Kidney glomerular epithelial cell (primary cell): ENCODE results near the gene ASRGL1.

Source experiments
- DNase-seq: peaks from one replicate; lab custom pipeline; 2025; lab: John Stamatoyannopoulos, UW

ASRGL1 gene

DNA sequence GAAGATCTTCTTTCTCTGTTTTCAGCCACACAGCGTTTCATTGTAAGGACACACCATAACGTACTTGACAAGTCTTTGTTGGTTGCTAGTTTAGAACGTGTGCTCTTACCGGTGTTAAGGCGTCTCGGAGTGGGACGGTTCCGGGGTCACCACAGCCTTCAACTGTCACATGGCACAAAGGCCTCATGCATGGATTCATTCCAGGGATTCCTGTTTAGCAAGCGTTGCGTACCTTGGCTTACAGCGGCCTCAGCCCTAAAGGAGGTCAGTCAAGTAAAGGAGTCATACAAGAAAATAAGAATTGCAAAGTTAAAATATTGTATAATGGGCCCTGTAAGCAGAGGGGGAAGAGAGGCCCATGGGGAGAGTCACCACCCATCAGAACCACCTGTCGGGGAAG, 79.3 kb downstream of the ASRGL1 start:
- no peak for DNase-seq

DNA sequence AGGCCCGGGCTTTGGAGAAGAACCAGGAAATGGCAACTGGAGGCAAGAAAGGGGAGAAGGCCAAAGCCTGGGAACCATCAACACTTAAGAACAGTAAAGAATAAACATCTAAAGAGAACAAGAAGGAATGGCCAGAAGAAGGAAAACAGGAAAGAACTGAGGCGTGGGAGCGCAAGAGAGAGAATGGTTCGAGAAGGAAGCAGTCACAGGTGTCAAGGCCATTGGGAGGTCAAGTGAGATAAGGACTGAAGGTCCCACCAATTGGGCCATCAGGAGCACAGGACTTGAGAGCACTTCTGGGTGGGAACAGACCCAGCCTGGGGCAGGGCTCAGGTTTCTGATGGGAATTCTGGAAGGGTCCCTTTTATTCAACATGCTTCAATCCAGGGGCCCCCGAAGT, 80.9 kb downstream of the ASRGL1 start:
- DNase-seq: no peak

DNA sequence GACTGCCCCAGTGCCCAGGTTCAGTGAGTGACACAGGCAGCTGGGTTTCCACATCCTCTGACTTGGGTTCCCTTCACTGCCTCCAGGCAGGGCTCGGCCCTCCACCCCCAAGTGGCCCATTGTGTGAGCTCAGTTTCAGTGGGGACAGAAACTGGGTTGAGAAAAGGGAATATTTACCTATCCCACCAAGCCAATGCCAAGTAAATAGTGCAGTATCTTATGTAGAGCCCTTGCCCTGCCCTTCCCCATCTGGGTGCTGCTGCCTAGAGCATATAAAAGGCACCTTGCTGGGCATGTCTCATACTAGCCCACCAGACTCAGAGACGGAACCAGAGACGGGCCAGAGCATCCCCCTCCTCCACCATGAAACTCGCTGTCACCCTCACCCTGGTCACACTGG, 81.5 kb downstream of the ASRGL1 start, which contains the start of gene SCGB1A1:
TSS of gene SCGB1A1 (plus strand) at position 301 of the 400 bp plus-strand sequence. CDS start at position 364, 63 bp downstream.
- no peak for DNase-seq

DNA sequence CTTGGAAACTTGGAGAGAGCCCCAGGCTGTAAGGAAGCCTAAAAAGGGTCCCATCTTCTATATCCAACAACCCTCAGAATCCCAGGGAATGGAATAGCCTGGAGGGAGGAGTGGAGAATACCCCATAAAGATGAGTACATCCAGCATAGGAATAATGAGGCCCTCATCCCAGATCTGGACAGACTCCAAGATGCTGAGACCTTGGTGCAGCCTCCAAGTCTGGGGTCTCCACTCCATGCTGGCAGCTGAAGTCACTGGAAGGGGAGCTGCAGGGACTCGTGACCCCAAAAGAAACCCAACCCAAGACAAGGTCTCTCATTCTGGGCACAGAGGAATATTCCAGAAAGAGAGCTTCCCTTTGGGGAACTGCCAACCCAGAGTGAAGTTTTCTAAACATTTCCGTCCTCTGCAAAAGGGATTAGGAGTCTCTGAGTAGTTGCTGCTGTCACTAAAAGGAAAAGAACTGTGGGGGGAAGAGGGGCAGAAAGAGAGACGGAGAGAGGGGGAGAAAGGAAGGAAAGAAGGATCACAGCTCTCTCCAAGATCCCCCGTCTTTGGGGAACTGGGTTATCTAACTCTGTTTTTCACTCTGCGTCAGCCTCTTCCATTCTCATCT, 82.2 kb downstream of the ASRGL1 start:
- no peak for DNase-seq

DNA sequence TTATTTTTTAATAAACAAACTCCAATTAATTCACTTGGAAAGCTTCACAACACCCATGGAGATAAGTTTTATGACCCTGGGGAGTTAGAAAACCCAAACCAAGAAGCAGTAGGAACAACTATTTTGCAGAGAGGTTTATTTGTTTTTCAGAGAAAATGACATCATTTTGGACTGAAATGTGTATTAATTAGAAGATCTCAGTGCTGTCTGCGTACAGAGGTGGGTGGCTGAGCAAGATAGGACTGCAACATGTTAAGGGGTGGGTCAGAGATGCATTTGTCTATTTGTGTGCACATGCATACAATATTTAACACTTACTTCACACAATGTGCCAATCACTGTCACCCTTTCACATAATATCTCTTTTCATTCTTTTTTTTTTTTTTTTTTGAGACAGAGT, 82.7 kb downstream of the ASRGL1 start:
- DNase-seq: no peak

DNA sequence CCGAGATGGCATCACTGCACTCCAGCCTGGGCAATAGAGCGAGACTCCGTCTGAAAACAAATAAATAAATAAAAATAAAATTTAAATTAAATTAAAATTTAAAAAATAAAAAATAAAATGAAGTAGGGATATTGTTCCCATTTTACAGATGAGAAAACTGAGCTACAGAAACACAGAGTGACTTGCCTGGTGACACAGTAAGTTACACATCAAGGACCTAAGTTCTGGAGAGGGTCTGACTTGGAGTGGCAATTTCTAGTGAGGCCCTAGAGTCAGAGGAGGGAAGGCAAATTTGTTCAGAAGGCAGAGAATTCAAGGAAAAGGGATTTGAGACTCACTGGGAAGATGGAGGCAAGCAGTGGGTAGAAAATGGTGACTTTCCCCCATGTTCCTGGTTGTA, 83.6 kb downstream of the ASRGL1 start:
- DNase-seq: no peak

DNA sequence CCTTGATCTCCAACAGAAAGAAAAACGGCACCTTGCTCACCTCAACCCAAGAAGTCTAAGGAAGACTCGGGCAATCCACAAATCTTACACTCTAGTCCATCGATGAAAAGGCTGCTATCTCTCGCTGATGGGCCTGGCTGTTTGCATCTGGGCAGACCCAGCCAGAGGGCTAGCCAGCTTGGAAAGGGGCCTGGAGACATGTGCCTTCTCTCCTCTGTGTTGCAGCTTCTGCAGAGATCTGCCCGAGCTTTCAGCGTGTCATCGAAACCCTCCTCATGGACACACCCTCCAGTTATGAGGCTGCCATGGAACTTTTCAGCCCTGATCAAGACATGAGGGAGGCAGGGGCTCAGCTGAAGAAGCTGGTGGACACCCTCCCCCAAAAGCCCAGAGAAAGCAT, 84.7 kb downstream of the ASRGL1 start:
- DNase-seq: no peak

DNA sequence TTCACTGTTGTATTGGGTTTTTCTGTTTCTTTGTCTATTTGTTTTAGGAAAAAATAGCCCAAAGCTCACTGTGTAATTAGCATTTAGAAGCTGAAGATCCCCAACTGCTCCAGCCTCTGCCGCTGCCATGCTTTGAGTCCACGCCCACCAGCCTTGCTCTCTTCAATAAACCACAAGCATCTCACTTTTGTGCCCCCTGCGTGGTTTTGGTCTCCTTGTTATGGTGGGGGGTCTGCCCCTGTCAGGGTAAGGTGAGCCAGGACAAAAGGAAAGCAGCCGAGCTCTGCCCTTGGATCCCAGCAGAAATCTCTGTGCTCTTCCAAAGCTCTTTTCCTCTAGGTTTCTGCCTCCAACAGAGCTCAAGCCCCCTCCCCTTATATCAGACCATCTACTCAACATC, 85.8 kb downstream of the ASRGL1 start:
- DNase-seq: no peak

DNA sequence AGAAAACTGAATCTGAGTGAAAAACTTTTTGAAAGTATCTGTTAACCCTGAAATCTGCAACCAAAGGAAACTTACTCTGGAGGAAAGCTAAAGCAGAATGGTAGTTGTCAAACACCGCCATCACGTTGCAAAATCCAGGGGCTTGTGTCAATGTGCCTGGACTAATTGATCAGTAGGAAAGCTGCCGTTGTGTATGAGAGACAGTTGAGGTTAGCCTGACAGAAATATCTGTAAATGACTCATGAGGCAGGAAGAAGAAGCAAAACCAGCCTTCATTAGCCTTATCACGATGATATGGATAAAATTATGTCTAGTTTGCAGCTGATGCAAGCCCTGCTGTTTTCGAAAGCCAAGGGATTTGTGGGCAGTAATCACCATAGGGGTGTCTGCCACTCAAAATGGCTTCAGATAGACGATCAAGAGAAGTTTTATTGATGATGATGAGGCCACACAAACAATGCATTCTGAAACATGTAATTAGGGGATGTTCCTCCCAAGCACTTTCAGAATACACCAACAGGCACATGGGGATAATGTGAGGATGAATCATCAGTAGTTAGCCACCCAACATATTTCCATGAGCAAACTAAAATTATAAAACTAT, 90.5 kb downstream of the ASRGL1 start:
- DNase-seq: peak; percentile 38

DNA sequence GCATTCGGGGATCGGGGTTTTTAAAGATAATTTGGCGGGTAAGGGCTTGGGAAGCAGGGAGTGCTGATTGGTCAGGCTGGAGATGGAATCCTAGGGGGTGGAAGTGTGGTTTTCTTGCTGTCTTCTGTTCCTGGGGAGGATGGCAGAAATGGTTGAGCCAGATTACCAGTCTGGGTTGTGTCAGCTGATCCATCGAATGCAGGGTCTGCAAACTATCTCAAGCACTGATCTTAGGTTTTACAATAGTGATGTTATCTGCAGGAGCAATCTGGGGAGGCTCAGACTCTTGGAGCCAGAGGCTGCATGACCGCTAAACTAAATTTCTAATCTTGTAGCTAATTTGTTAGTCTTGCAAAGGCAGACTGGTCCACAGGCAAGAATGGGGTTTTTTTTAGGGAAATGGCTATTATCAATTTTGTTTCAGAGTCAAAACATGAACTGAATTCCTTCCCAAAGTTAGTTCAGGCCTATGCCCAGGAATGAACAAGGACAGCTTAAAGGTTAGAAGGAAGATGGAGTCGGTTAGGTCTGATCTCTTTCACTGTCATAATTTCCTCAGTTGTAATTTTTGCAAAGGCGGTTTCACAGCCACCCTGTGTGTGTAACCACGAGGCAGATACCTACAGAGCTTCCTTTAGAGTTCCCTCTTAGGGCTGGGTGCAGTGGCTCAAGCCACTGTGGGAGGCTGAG, 91.8 kb downstream of the ASRGL1 start:
- no peak for DNase-seq

DNA sequence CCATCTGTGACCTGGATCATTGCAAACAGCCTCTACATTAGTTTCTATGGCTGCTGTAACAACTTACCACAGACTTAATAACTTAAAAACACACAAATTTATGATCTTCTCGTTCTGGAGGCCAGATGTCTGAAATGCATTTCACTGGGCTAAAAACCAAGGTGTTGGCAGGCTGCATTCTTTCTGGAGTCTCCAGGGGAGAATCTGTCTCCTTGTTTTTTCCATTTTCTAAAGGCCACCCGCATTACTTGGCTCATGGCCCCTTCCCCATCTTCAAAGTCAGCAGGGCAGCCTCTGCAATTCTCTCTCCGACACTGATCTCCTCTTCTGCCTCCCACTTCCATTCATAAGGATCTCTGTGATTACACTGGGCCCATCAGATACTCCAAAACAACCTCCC, 93.2 kb downstream of the ASRGL1 start:
- DNase-seq: no peak

DNA sequence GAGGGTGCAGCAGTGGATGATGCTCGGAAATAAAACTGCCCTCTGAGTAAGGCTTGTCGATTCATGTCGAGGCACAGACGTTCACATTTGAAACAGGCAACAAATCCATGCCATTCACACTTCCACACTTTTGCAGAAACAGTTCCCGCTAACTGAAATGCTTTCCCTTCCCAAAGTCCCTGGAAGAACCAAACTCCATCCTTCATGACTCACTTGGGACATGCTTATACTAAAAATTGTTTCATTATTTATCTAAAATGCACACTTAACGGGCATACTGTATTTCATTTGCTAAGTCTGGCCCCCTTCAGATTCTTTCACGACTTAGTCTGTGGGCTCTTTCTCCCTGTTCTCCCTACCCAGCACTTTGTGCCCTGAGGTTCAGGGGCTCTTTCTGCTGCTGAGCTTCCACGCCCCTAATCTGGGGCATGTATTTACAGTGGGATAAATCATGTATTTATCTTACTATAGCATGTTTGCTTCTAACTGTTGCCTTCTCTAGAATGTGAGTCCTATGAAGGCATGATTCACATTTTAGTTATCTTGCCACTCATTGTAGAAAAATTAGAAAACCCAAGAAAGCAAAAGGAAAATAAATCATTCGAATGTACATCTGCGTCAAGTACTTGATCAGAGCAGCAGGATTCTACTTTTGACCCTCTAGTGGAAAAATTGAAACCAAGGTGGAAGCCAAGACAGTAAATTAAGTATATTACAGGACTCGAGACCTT, 94.1 kb downstream of the ASRGL1 start:
- DNase-seq: peak; percentile 76

DNA sequence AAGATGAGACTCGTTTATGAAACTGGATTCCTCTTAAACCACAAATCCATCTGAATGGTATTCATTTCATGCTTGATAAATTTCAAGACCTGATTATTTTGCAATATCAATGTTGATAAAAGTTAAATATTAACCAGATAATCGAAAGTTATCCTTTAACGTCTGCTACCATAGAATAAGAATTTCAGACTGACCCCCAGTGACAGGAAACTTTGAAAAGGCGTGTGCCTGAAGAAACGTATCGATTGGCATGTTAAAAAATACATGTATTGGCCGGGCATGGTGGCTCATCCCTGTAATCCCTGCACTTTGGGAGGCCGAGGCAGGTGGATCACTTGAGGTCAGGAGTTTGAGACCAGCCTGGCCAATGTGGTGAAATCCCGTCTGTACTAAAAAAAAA, 95.4 kb downstream of the ASRGL1 start:
- DNase-seq: peak; percentile 74

DNA sequence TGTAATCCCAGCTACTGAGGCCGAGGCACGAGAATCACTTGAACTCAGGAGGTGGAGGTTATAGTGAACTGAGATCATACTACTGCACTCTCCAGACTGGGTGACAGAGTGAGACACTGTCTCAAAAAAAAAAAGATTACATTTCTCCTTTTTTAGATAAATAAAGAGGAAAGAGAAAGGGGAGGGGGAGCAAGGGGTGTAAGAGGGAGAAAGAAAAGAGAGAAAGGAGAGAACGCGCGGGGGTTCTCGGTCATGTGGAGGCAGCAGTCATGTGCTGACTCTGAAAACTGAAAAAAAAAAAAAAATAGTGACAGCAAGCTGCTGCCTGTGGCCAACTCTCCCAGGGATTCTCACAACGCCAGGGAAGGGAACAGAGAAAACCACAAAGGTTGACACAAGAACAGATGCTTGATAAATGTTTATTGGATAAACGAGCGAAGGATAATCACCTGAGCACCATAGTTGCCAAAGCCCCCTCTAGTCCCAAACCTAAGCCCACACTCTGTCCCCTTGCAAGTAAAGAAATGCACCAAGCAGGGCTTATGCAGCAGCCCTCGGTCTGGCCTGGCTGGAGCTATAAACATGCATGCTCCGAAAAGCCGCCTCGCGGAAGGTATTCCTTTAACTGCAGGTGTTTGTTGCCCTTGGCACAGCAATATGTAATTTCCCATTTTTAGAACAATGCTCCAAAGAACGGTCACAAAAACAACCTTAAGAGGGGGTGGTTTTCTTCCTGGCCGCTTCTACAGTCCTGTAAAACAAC, 96.1 kb downstream of the ASRGL1 start:
- peak; percentile 64 for DNase-seq

DNA sequence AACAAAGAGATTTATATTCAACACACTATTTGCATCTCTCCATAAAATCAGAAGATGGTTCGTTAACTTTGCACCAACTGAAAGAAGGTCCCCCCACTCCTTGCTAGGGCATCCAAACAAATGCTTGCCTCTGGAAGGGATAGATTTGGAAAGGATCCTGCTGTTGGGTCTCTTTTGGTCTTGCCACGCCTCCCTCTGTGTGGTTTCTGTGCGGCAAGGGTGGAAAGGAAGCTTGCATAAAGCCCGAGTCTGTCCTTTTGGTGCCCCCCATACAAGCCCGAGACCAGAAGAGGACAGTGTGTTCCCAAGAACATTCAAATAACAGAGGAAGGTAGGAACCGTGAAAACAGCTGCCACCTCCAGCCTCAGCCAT, 96.6 kb downstream of the ASRGL1 start:
- no peak for DNase-seq

DNA sequence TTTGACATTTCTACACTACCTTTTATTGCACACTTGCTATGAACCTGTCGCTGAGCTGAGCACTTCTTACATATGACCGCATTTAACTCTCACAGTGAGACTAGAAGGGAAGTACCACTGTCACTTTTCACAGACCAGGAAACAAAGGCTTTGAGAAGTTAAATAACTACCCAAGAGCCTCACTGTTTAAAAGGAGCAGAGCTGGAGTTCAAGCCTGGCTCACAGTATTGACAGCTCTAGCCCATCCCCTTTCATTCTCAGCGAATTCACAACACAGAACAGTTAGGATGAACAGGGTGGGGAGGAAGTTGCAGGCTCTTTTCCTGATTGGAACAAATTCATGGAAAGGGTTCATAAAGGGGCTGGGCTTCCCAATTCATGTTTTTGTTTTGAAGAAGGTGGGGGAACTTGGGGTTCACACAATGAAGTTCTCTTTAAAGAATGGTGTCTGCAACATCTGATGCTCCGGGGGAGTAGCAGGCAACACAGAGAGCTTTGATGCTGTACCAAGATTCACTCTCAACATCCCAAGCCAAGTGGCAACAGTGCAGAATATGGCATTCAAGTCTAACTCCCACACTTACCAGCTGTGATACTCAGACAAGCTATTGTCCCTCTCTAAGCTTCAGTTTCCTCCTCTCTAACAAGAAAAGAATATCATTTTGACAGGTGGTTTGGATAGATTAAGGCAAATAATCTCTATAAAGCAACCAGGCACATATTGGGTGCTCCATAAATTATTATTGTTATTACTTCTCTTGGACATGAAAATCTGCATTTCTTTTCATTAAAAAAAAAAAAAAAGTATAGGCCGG, 98.8 kb downstream of the ASRGL1 start:
- DNase-seq: no peak

DNA sequence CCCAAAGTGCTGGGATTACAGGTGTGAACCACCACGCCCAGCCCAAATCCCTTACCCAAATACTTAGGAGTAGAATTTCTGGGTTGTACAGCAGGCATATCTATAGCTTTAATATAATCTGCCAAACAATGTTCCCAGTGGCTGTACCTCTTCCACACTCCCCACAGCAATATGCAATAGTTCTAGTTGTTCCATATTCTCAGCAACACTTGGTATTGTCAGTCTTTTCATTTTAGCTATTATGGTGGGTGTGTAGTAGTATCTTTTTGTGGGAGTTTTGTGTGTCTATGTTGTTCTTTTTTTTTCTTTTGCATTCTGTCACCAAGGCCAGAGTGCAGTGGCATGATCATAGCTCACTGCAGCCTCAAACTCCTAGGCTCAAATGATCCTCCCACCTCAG, 100.4 kb downstream of the ASRGL1 start:
- DNase-seq: no peak

DNA sequence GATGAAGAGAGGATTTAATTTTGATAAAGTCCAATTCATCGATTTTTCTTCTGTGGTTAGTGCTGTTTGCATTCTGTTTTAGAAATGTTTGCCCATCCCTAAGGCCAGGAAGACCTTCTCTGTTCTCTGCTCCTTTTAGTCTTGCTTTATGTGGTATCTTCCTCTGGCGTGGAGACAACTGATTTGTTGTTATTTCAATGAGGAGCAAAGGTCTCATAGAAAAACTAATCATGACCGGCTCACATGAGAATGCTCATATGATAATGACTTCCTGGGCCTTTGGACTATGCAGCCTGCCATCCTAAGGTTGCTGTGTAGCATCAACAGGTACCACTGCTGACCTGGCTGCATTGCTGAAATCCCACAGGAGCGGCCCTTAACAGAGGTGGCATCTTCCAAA, 101.4 kb downstream of the ASRGL1 start:
- DNase-seq: no peak

DNA sequence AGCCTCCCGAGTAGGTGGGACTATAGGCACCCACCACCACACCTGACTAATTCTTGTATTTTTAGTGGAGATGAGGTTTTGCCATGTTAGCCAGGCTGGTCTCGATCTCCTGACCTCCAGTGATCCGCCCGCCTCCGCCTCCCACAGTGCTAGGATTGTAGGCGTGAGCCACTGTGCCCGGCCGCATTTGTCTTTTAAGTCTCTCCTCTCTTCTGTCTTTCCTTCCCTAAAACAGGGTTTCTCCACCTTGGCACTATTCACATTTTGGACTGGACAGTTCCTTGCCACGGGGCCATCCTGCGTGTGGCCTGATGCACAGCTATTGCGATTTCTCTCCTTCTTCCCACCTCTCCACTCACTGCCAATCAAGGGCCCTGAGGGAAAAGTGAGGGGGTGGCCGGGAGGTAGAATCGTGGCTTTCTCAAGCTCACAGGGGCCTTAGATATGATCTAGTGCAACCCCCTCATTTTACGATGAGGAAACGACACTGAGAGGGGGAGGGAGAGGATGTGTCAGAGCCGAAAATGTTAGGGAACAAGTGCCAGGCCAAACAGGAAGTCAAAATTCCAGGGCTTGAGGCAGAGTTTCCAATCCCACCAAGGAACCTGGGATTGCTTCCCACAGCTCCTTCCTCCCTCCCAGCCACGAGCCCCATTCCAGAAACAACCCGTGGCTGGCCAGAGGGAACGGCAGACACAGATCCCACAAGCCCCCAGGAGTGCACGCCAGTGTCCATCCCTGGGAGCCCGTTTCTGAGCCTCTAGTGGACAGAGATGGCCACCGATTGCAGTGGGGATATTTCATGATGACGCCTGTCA, 102.7 kb downstream of the ASRGL1 start:
- DNase-seq: no peak
